ENCODE measurements around the gene SEC24D. TPM values are rescaled to one million over a fixed set of nuclear protein-coding genes. Genes with fewer than 3 reads are reported as not detected.

Gene SEC24D
- total and polyA plus RNA-seq, 2 of the 8 experiments (the other 6 are each of a cell fraction or from before 2014, with no cell fraction given): 28.9 to 91.6 TPM

- TF ChIP-seq CTBP2 (IDR thresholded peaks at IDR 0.05; ENCODE audit: borderline replicate concordance, insufficient read depth, insufficient read length, low read length) (no peak), SP1 (IDR thresholded peaks at IDR 0.05; ENCODE audit: low read depth, low read length) (no peak), SIX5 (IDR thresholded peaks at IDR 0.05; ENCODE audit: low read depth, low read length) (no peak), CHD2 (IDR thresholded peaks at IDR 0.05; ENCODE audit: low read length) (no peak), GABPA (IDR thresholded peaks at IDR 0.05; ENCODE audit: borderline replicate concordance, insufficient read depth, low read length) (no peak), HDAC2 (IDR thresholded peaks at IDR 0.05; ENCODE audit: borderline replicate concordance in 1 of 2, low read depth in 2 of 2, low read length in 2 of 2) (no peak)
These were observed 12.5 kb downstream of the SEC24D start (continued) for GRCh38 chr4:118823471-118823870.
